PFSK-1 (cell line): ENCODE data around the gene OCIAD1.

Experiments used
- FOXP2 ChIP-seq: optimal IDR thresholded peaks from 2 replicates; pipeline ENCODE3; 2011; ENCODE audit warnings: borderline replicate concordance, control low read depth, inconsistent platforms; ENCODE audit not compliant: insufficient read depth; ENCODE audit errors: extremely low read length, extremely low read depth
- POLR2AphosphoS5 ChIP-seq: IDR thresholded peaks from 2 replicates; pipeline ENCODE4 v1.6.1; 2012; ENCODE audit warnings: low read depth, mild to moderate bottlenecking, control low read depth, low read length, moderate library complexity
- SIN3A ChIP-seq: IDR thresholded peaks from 2 replicates; pipeline ENCODE4 v1.6.1; 2012; ENCODE audit warnings: mild to moderate bottlenecking, low read length, moderate library complexity, borderline replicate concordance; ENCODE audit not compliant: insufficient read depth
- TAF1 ChIP-seq: IDR thresholded peaks from 2 replicates; pipeline ENCODE4 v1.6.1; 2012; ENCODE audit warnings: low read length, control low read depth, borderline replicate concordance; ENCODE audit not compliant: insufficient read depth
- TF ChIP-seq, protein P1 (sequence below), 2 experiments: IDR thresholded peaks; 2 replicates each; pipeline versions ENCODE4 v1.6.1 to v1.8.0; 2011 to 2012; ENCODE audit warnings: low read depth in 2 of 2, low read length in 2 of 2, control low read depth in 1 of 2, inconsistent platforms in 1 of 2, mild to moderate bottlenecking in 1 of 2, moderate library complexity in 1 of 2; ENCODE audit not compliant: insufficient read depth in 1 of 2

Gene OCIAD1

DNA sequence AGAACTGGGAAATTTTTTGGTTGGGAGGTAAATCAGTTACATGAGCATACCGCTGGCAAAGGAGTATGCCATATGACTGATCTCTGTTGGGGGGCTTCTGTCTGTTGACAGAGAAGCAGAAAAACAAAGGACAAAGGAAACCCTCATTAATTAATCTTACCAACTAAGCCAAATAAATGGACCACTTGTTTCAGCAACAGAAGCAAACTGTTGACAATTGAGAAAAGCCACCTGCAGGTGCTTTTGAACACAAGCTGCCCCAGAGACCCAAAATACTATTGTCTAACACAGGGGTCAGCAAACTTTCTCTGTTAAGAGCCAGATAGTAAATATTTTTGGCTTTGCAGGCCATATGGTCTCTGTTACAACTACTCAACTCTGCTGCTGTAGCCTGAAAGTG, 43.8 kb upstream of the OCIAD1 start:
- no peak for TF ChIP-seq POLR2AphosphoS5

DNA sequence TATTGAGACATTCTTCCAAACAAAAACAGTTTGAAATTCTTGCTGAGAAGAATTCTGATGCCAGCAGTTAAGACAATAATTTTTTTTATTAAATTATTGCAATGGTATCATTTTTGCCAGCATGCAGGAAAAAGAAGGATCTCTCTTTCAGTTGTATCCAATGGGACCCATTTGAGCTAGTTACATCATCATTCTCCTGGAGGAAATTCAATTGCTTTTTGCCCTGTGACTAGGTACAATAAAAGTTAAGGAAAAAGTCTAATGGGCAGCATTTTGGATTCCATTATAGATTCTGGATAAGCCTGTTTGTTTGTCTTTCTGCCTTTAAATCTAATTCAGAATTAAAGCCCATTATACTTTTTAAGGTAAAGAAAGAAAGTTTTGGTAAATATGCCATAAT, 40.3 kb upstream of the OCIAD1 start:
- no peak for TF ChIP-seq POLR2AphosphoS5
- TF ChIP-seq, protein P1, sequence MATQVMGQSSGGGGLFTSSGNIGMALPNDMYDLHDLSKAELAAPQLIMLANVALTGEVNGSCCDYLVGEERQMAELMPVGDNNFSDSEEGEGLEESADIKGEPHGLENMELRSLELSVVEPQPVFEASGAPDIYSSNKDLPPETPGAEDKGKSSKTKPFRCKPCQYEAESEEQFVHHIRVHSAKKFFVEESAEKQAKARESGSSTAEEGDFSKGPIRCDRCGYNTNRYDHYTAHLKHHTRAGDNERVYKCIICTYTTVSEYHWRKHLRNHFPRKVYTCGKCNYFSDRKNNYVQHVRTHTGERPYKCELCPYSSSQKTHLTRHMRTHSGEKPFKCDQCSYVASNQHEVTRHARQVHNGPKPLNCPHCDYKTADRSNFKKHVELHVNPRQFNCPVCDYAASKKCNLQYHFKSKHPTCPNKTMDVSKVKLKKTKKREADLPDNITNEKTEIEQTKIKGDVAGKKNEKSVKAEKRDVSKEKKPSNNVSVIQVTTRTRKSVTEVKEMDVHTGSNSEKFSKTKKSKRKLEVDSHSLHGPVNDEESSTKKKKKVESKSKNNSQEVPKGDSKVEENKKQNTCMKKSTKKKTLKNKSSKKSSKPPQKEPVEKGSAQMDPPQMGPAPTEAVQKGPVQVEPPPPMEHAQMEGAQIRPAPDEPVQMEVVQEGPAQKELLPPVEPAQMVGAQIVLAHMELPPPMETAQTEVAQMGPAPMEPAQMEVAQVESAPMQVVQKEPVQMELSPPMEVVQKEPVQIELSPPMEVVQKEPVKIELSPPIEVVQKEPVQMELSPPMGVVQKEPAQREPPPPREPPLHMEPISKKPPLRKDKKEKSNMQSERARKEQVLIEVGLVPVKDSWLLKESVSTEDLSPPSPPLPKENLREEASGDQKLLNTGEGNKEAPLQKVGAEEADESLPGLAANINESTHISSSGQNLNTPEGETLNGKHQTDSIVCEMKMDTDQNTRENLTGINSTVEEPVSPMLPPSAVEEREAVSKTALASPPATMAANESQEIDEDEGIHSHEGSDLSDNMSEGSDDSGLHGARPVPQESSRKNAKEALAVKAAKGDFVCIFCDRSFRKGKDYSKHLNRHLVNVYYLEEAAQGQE (IDR thresholded peaks at IDR 0.05; ENCODE audit: insufficient read depth in 1 of 2, low read depth in 2 of 2, low read length in 2 of 2), result no peak
- TF ChIP-seq FOXP2, result no peak
- TF ChIP-seq SIN3A, result no peak
- TF ChIP-seq TAF1, result no peak

DNA sequence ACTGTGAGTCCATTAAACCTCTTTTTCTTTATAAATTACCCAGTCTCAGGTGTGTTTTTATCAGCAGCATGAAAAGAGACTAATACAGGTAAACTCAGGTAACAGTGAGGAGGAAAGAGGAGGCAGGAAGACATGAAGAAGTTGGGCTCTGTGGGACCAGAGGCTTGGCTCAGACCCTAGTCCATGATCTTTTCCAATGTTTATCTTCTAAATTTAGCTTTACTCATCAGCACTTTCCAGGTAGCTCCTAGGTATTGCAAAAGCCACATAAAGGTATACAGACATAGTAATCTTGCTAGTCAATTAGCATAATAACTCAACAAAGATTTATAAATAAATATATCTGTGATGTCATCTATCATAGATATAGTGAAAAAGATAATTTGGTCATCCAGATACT, 39.6 kb upstream of the OCIAD1 start:
- TF ChIP-seq, protein P1 (IDR thresholded peaks at IDR 0.05; ENCODE audit: insufficient read depth in 1 of 2, low read depth in 2 of 2, low read length in 2 of 2), result no peak
- TF ChIP-seq FOXP2 (no peak), POLR2AphosphoS5 (no peak), SIN3A (no peak), TAF1 (no peak)

DNA sequence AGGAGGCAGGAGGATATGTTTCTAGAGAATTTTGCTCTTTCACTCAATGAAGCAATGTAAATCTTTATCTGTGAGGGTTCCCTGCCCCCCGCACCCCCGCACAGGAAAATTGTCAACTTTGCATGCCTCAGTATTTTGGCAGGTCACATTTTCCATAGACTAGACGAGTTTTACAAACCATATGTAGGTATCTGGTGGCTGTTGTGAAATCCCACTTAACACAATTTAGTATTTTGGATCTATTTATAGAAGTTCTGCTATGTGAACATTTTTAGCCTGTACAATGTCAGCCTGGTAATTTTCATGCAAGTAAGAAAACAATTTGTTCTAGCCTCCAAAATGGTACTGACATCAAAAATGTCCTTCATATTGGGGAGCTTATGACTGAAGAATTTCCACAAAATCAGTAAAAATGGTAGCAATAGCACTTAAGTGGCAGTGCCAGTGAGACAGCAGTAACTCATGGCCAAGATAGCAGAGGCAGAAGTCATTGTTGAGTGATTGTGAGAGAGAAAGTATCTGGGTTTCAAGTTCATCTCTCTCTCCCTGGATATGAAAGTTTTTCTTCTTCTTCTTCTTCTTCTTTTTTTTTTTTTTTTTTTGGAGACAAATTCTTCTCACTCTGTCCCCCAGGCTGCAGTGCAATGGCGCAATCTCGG, 38.4 kb upstream of the OCIAD1 start:
- TF ChIP-seq FOXP2 (no peak), SIN3A (no peak), POLR2AphosphoS5 (no peak), TAF1 (no peak)
- TF ChIP-seq, protein P1 (IDR thresholded peaks at IDR 0.05; ENCODE audit: insufficient read depth in 1 of 2, low read depth in 2 of 2, low read length in 2 of 2), result no peak

DNA sequence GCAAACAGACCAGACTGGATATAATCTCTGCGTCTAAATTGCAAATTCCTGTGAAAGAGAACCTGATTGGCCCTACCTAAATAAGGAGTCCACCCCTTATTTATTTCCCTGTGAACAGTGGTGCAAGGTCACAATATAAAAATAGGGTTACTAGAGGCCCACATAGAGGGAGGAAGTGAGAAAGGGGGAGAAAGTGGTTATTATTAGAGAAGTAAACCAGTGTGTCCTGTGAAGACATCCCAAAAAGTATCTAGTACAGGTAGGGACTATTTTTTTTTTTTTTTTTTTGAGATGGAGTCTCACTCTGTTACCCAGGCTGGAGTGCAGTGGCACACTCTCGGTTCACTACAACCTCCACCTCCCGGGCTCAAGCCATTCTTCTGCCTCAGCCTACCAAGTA, 35.8 kb upstream of the OCIAD1 start:
- TF ChIP-seq, protein P1 (IDR thresholded peaks at IDR 0.05; ENCODE audit: insufficient read depth in 1 of 2, low read depth in 2 of 2, low read length in 2 of 2), result no peak
- TF ChIP-seq SIN3A, result no peak
- TF ChIP-seq TAF1, result no peak
- TF ChIP-seq FOXP2, result no peak
- no peak for TF ChIP-seq POLR2AphosphoS5
